Measurements from ENCODE around the gene ICAM3.

DNA sequence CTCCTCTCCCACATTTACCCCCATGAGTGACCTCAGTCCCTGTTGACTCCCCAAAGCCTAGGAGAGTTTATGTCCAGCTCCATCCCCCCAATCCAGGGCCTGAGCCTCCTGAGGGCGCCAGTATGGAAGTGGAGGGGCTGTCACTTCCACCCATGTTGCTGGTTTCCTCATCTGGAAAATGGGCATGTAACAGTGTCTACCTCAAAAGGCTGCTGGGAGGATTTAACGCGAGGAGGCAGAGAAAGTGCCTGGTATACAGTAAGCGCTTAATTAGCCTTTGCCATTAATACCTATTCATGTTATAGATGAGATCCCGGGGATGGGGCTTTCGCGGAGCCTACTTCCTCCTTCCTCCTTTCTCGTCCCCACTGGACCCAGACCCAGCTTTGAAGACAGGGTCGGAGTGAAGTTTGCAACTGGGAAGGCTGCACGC lies 40.5 kb upstream of the ICAM3 start:
- TF ChIP-seq, protein P1, sequence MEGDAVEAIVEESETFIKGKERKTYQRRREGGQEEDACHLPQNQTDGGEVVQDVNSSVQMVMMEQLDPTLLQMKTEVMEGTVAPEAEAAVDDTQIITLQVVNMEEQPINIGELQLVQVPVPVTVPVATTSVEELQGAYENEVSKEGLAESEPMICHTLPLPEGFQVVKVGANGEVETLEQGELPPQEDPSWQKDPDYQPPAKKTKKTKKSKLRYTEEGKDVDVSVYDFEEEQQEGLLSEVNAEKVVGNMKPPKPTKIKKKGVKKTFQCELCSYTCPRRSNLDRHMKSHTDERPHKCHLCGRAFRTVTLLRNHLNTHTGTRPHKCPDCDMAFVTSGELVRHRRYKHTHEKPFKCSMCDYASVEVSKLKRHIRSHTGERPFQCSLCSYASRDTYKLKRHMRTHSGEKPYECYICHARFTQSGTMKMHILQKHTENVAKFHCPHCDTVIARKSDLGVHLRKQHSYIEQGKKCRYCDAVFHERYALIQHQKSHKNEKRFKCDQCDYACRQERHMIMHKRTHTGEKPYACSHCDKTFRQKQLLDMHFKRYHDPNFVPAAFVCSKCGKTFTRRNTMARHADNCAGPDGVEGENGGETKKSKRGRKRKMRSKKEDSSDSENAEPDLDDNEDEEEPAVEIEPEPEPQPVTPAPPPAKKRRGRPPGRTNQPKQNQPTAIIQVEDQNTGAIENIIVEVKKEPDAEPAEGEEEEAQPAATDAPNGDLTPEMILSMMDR (IDR thresholded peaks at IDR 0.05): no peak
- no peak for TF ChIP-seq POLR2A (IDR thresholded peaks at IDR 0.05)
